Measurements from ENCODE around the gene UBFD1.

DNA sequence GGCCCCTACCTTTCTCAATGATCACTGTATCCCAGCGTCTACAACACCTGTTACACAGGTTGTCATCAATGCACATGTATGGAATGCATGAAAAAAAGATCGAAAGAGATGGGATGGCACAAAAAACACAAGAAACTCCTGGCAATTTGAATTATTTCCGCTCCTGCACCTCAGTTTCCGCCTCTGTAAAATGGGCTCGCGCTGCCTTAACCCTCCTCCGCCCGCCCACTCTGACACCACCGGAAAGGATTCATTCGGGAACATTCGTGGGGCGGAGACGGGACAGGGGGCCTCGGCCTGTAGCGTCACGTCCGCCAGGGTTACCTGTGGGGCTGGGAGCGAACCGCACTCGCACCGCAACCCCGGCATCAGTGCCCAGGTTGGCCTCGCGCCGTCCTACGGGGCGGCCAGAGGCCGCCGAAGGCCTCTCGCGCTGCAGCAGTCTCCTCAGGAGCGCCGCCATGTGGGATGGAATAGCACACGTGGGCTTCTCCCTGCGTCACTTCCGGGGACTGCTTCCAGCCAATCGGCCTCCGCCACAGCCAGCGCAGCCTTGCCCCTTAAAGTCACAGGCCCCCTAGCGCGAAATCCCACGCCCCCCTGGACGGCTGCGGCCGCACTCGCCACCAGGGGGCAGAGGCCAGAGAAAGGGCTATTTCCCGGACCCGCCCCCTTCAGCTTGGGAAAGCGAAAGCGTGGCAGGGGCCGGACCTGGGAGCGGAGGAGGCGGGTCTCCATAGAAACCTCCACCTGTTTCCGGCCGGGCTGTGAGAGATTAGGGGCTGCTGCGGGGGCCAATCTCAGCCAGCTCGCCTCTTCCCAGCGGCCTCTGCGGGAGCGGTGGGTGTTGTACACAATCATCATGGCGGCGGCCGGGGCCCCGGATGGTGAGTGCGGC lies at the start of gene UBFD1, which contains the start of gene EARS2:
- TF ChIP-seq, protein P1, sequence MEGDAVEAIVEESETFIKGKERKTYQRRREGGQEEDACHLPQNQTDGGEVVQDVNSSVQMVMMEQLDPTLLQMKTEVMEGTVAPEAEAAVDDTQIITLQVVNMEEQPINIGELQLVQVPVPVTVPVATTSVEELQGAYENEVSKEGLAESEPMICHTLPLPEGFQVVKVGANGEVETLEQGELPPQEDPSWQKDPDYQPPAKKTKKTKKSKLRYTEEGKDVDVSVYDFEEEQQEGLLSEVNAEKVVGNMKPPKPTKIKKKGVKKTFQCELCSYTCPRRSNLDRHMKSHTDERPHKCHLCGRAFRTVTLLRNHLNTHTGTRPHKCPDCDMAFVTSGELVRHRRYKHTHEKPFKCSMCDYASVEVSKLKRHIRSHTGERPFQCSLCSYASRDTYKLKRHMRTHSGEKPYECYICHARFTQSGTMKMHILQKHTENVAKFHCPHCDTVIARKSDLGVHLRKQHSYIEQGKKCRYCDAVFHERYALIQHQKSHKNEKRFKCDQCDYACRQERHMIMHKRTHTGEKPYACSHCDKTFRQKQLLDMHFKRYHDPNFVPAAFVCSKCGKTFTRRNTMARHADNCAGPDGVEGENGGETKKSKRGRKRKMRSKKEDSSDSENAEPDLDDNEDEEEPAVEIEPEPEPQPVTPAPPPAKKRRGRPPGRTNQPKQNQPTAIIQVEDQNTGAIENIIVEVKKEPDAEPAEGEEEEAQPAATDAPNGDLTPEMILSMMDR (IDR thresholded peaks at IDR 0.05), result peak; percentile 90 to 97 (median 95)
- no peak for TF ChIP-seq POLR2A (IDR thresholded peaks at IDR 0.05)
- peak; percentile 71 to 77 (median 74) for TF ChIP-seq POLR2AphosphoS5 (IDR thresholded peaks at IDR 0.05)
